GM18870 (cell line): ENCODE measurements around the gene RBM26.
"Not testable (repeated sequence)": the region's sequence is repeated elsewhere in the genome, so short reads cannot be mapped to it uniquely, and the experiment has no call there.

ENCODE experiments used
- ATAC-seq: cut with Tn5 transposase; IDR thresholded peaks from one replicate; pipeline ENCODE4 v1.9.1; 2021; ENCODE audit warnings: moderate library complexity; ENCODE audit not compliant: unreplicated experiment

The RBM26 gene

GRCh38 chr13:79282976-79283375, 123.1 kb downstream of the RBM26 start:
- ATAC-seq = no peak

- ATAC-seq = no peak
These were observed 123.5 kb downstream of the RBM26 start for GRCh38 chr13:79282508-79282907.

GRCh38 chr13:79281339-79281747, 124.7 kb downstream of the RBM26 start:
- ATAC-seq = no peak

GRCh38 chr13:79279735-79280134, 126.3 kb downstream of the RBM26 start:
- ATAC-seq = not testable (repeated sequence)

DNA sequence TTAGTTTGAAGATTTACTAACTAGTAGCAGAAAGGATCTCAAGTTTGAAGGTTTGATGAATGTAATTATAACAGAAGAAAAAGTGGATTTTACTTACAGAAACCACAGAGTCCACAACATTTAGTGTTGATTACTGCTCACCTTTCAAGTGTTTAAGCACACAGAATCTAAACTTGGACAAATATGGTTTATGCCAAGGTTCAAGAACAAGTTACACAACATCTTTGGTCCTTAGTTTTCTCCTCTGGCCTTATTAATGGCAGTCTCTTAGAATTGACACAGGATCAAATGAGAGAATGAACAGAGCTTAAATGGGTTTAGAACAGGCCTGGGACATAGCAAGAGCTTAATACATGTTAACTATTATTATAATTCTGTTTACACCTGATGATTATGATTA, 133.0 kb downstream of the RBM26 start:
- no peak for ATAC-seq

DNA sequence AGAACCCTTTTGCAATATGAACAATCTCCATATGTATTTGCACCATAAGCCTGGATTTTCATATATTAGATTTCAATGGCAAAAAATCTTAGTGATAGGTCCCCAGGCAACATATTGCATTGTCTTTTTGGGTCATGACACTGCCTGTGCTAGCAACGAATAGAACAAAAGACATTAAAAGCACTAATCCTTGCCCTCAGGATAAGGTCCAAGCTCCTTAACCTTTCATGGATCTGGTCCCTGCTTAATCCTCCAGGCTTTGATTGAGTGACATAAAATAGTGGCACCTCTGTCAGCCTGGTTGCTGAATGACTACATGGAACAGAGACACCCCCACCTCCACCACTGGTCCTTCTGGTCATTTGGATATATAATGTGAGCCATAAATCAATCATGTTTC, 134.4 kb downstream of the RBM26 start:
- ATAC-seq = no peak

- ATAC-seq = no peak
These were observed 135.2 kb downstream of the RBM26 start for GRCh38 chr13:79270859-79271258.
